GM18870 (cell line): ENCODE data around the gene IGSF3.

ENCODE experiments used
- ATAC-seq: cut with Tn5 transposase; IDR thresholded peaks from one replicate; pipeline ENCODE4 v1.9.1; 2021; ENCODE audit warnings: moderate library complexity; ENCODE audit not compliant: unreplicated experiment

IGSF3 gene

DNA sequence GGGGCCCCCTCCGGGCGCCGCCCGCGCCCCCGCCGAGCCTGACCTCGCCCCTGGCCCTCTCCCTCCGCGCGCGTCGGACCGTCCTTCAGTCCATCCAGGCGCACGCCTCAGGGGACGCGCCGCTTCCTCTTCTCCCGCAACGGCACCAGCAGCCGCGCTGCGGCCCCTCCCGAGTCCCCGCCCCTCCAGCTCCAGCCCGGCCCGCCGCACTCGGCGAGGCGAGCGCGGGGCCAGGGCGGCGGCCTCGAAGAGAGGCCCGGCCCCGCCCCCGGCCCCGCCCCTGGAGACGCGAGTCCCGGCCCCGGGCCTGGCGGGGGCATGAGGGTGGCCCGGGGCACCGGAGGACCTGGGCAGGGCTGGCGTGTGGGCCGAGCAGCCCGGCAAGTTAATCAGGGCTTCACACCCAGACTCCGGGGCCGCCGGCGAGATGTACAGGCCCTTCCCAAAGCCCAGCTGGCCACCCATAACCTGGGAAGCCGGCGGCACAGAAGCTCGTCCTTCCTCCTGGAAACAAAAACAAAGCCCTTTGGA lies at the start of gene IGSF3:
Gene IGSF3, minus strand, starts transcription at position 159 of the 531 bp plus-strand sequence. CDS start 1,407 bp downstream, outside the sequence.
- ATAC-seq, result no peak

- no peak for ATAC-seq
Measured at GRCh38 chr1:116717318-116717717, 49.8 kb upstream of the IGSF3 start.

GRCh38 chr1:116716391-116716790 lies 48.9 kb upstream of the IGSF3 start:
- no peak for ATAC-seq

GRCh38 chr1:116713474-116713873 lies 45.9 kb upstream of the IGSF3 start:
- no peak for ATAC-seq

DNA sequence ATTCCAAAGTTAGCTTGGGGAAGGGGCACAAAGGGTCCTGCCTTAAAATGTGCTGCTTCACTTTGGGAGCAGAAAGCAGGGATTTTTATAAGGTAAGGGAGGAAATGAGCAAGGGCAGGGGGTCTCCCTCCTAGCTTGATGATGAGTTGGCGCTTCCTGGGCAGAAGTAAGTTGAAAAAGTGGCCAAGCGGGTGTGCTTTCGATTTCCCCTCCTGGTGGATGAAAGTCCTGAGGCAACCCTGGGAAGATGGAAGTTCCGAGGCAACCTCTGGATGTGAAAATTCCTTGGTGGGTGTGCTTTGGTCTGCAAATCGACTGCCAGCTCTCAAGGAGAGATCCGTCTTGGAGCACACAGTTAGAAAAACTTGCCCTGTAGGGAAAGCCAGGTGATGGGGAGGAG lies 45.0 kb upstream of the IGSF3 start:
- ATAC-seq, result no peak

GRCh38 chr1:116711263-116711840 lies 43.8 kb upstream of the IGSF3 start:
- ATAC-seq, result no peak

DNA sequence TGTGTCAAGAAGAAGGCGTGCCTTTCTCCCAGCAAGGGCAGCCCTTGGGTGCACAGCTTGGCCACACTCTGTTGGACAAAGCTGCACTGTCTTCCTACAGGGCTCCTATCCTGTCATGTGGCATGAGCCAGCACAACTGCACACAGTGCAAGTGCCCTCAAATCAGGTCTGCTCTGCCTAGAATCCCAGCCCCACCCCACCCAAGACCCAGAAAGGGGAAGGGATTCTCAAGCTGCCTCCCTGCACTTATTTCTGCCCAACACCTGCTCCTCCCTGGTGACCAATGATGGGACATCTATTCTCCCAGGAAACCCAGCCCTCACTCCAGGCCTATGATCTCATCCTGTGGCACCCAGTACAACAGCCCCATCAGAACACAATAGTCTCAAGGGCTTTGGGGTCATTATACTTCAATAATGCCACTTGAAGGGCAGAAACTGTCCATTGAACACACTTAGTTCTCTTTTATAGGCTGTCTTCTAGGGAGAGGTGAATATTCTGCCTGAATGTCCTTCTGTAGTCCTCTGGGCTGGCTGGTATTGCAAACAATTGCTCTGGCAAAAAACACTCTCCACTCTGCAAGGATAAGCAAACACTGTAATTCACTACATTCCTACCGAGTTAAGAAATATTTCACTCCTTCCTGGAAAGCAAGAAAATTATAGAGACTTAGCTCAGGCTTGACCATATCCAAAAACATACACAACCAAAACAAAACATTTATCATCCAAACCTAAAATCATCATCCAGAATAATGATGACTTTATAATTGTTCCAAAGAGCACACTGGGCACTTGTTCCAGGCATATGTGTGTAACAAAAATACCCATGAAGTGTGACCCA lies 43.1 kb upstream of the IGSF3 start:
- no peak for ATAC-seq

DNA sequence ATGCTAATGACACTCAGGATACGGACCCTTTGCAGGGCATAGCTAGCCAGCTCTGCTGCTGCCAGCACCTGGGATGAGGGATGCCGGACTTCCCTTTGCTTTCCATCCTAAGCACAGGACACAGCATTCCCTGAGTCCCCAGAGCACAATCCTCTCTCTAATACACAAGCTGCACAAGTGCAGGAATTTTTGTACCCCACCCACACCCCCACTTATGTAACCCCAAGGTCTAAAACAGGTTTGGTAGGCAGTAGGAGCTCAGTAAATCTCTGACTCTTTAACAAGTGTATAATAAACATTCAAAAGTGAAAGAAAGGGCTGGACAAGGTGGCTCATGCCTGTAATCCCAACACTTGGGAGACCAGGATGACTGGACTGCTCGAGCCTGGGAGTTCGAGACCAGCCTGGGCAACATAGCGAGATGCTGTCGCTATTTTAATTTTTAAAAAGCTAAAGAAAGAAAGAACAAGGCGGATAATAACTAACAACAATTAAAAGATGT lies 42.2 kb upstream of the IGSF3 start:
- ATAC-seq, result no peak

DNA sequence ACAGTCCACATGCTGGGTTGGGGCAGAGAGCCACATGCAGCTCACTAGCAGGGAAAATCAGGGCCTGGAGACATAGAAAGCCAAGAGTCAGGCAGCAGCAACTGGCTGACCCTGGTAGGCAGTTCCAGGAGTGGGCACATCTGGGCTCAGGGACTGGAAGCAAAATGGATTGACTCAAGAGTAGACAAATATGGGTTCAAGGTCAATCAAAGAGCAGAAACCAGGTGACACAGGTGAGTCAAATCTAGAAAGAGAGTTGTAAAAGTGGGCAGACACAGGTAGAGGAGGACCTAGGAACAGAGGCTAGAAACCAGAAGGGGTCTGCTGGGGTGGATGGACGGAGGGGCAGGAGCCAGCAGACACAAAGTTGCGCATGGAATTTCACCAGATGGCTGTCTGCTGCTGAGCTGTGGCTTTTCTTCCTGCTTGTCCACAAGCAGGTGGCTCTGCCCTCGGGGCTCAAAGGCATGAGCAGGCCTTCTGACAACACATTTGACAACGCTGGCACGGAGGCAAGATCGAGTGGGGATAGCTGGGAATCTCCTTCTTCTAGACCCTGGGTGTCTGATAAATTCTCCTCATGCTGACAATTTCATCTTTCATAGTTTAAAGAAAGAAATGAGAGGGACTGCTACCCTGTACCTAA lies 40.8 kb upstream of the IGSF3 start:
- ATAC-seq, result no peak

- ATAC-seq, result no peak
Measured at GRCh38 chr1:116706841-116707240, 39.3 kb upstream of the IGSF3 start.

DNA sequence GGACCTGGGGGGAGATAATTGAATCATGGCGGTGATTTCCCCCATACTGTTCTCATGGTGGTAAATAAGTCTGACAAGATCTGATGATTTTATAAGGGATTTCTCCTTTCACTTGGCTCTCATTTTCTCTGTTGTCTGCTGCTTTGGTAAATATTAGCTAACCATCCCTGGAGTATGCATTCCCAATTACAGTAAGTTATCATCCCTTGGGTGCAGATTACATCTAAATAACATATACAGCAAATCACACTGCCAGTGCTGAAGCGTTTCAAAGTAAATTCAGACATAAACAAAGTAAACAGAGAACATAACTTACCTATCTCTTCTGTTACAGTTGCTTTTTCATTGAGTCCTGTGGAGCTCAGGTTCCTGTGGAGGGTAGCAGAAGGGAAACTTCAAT lies 38.6 kb upstream of the IGSF3 start:
- no peak for ATAC-seq

DNA sequence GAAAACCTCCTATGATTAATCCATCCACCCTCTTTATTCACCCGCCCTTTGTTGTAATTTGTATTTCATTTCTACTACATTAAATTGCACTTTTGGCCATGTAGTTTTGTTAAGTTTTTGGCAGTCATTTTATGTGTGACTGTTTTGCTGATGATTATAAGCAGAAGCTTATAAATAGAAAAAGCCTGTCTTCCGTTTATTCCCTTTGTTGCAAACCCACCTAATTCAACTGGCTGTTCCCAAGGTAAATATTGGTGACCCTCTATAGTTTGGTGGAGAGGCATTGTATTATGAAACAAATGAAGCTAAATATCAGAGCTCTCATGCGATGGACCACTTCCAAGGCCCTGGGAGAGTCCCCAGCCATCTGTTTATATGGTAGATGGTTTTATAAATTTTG lies 36.7 kb upstream of the IGSF3 start:
- no peak for ATAC-seq

DNA sequence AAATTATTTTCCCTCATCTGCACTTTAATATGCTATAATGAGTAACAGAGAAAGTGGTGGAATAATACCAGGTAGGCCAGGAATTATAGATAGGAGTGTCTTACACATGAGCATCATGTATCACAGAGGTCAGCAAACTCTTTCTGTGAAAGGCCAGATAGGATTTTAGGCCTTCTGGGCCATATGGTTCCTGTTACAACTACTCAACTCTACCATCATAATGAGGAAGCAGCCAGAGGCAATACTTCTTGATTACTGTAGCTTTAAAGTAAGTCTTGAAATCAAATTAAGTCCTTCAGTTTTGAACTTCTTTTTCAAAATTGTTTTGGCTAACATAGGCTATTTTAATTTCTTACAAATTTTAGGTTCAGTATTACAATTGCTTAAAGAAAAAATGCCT lies 32.1 kb upstream of the IGSF3 start:
- ATAC-seq, result no peak

DNA sequence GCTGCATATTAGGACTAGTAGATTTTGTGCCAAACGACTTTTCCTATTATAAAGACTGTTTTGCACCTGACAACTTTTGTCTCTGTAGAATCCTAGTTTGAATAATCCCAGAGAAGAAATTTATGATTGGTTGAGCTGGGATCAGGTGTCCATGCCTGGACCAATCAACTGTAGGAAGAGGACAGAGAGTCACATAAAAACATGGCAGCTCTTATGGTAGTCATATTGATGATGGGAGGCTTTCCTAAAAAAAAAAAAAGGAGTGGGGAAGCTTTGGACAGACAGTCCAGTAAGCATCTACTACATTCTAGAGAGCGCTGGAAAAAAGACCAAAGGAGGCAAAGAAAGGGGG lies 30.7 kb upstream of the IGSF3 start:
- no peak for ATAC-seq

DNA sequence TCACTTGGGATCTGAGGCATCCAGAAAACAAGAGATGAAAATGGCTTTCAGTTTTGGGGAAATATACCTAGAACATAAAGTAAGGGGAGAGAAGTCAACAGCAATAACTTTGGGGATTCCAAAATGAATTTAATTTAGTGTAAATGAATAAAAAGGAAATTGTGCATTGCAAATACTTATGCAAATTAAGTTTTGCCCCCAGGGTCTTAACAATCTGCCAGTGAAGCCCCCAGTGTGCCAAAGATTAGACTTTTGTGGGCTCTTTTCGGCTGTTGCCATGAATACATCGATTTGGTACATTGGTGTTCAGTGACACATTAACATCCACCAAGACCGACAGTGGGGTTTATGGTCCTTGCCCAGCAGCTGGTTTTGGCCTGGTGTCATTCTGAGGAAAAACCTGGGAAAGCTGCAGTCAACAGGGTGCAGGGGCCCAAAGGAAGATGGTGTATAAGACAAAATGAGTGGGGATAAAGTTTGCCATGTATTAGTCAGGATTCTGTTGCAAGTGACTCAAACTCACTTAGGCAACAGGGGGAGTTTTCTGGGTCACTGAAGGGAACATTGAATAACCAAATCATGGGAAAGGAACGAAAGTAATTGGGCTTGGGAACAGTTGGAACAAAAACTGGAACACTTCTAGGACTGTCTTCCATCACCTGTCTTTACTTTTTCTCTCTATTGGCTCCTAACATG lies 30.2 kb upstream of the IGSF3 start:
- no peak for ATAC-seq

DNA sequence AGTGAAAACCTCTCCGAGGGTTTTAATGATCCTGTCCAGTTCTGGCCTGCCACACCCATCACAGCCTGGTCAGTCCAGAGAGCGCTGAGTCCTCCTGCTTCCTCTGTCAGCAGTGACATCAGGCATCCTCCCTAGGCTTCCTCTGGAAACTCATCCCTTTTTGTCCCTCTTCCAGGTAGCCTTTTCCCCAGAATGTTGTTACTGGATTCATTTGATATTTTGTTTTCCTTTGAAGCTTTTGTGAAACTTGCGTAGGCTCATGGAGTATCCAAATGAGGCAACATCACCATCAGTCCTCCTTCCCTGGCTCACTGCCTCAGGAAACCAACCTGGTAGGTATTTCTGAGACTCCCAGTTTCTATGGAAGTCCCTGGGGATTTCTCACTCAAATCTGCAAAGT lies 27.0 kb upstream of the IGSF3 start:
- ATAC-seq, result no peak

- ATAC-seq, result no peak
Measured at GRCh38 chr1:116693759-116694480, 26.4 kb upstream of the IGSF3 start.

- ATAC-seq, result no peak
Measured at GRCh38 chr1:116692879-116693278, 25.3 kb upstream of the IGSF3 start.

DNA sequence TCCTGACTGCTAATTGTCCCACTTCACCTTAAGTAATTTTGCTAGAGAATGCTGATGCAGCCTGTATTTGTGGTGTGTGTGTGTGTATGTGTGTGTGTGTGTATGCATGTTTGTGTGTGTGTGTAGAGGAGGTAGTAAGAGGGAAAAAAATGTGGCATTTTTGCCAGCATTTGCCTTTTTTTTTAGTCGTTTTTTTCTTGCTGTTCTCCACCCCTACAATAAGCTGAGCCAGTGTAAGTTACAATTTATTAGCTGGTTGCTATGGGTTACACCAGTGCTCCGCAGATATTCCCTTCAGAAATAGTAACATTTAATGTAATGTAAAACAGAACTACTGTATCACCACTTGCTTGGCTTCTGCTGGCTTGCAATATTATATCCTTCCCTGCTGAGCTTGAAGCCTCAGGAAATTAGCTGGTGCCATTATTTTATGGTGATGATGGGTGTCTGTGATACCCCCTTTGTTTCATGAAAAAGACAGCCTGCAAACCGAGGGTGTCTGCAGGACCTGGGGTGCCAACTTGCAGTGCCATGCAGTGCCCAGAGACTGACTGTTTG lies 23.4 kb upstream of the IGSF3 start:
- no peak for ATAC-seq

DNA sequence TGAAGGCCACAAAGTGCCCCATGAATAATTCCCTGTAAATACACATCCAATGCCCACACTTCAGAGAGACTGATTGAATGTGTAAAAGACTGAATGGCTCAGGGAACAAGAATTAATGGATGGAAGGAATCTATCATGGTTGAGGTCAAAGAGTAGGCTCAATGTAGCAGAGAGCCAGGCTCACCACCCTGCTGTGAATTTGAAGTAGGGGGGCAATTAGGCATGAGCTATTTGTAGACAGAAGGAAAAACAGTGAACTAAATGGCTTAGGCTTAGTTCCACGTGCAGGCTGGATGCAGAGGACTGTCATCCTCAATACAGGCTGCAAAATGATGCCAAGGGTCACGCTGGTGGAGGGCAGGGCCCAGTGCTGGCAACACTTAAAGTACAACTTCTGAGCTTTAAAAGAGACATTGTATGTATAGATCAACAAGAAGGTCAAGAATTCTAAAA lies 22.9 kb upstream of the IGSF3 start:
- no peak for ATAC-seq
